ENCODE results near the gene LILRB4.

- no peak for TF ChIP-seq CTCF (IDR thresholded peaks at IDR 0.05)
- no peak for TF ChIP-seq EZH2phosphoT487 (IDR thresholded peaks at IDR 0.05)
These were observed 33.3 kb downstream of the LILRB4 start for GRCh38 chr19:54696117-54696548.
